AG09319 (cell line): ENCODE measurements around the gene ZNF236.

Experiments used
- DNase-seq: peaks from one replicate; pipeline ENCODE4 v3.0.0-alpha.2; 2010; ENCODE audit warnings: low read depth; ENCODE audit errors: extremely low read depth
- CTCF ChIP-seq: IDR thresholded peaks from 2 replicates; pipeline ENCODE4 v1.5.1; 2011; ENCODE audit warnings: low read depth, mild to moderate bottlenecking, inconsistent platforms, low read length, moderate library complexity

The ZNF236 gene

GRCh38 chr18:76846217-76846616 is 23.9 kb downstream of the ZNF236 start:
- TF ChIP-seq CTCF, result no peak
- DNase-seq, result no peak

GRCh38 chr18:76847916-76848315 is 25.6 kb downstream of the ZNF236 start:
- no peak for DNase-seq
- TF ChIP-seq CTCF, result no peak; the same call in 1 of the 2 replicates

GRCh38 chr18:76850112-76850511 is 27.8 kb downstream of the ZNF236 start:
- no peak for TF ChIP-seq CTCF
- no peak for DNase-seq

GRCh38 chr18:76855594-76855993 is 33.2 kb downstream of the ZNF236 start:
- no peak for DNase-seq
- TF ChIP-seq CTCF, result no peak

- DNase-seq, result no peak
- no peak for TF ChIP-seq CTCF
Observed at GRCh38 chr18:76857476-76857875, 35.1 kb downstream of the ZNF236 start.

- TF ChIP-seq CTCF, result no peak
- no peak for DNase-seq
Observed at GRCh38 chr18:76859474-76860339, 37.4 kb downstream of the ZNF236 start.

- TF ChIP-seq CTCF, result no peak
- no peak for DNase-seq
Observed at GRCh38 chr18:76860411-76860810, 38.1 kb downstream of the ZNF236 start.
